Psoas muscle (tissue), 8 donors: ENCODE results near the gene ZNF26. TPM values are rescaled to one million over a fixed set of nuclear protein-coding genes. Genes with fewer than 3 reads are reported as not detected.

Source experiments
- ATAC-seq, 4 donors: fragments of 200-7000 bp; cut with Tn5 transposase; one replicate each; pipeline ENCODE4 v1.9.1; 2020; ENCODE audit warnings: moderate library complexity in 3 of 4, mild to moderate bottlenecking in 2 of 4
- DNase-seq, 2 donors: peaks; one replicate each; pipeline ENCODE4 v3.0.0-alpha.2; 2020
- H3K27ac ChIP-seq: fragments of 200-600 bp; one replicate; pipeline ENCODE4 v1.8.0; 2022
- H3K27me3 ChIP-seq, 3 donors: fragments of 200-600 bp in 1 of 3; one replicate each; pipeline versions ENCODE4 v1.6.1 to v1.8.0; 2013 to 2022; ENCODE audit warnings: low read length in 2 of 3, mild to moderate bottlenecking in 2 of 3, moderate library complexity in 1 of 3; ENCODE audit not compliant: insufficient read depth in 3 of 3
- H3K36me3 ChIP-seq, 2 donors: fragments of 200-600 bp in 1 of 2; one replicate each; pipeline versions ENCODE4 v1.6.1 to v1.8.0; 2013 to 2022; ENCODE audit warnings: low read depth in 1 of 2, mild to moderate bottlenecking in 1 of 2, moderate library complexity in 1 of 2; ENCODE audit not compliant: insufficient read depth in 1 of 2
- H3K4me1 ChIP-seq: fragments of 200-600 bp; one replicate; pipeline ENCODE4 v1.8.0; 2022
- H3K4me3 ChIP-seq: fragments of 200-600 bp; one replicate; pipeline ENCODE4 v1.8.0; 2022; ENCODE audit warnings: mild to moderate bottlenecking
- H3K9me3 ChIP-seq: fragments of 200-600 bp; one replicate; pipeline ENCODE4 v1.8.0; 2022
- WGBS, 3 donors: extraction: QIAGEN DNeasy Blood & Tissue Kit; methylation state at CpG; one replicate each; pipeline versions ENCODE4 v1.1.6 to v1.1.7; 2013; 5-methylcytosine and 5-hydroxymethylcytosine counted together
- intact Hi-C, 2 donors: fragments of 100-400 bp; cut with DNase I; formaldehyde crosslinking; loops; one replicate each; pipeline versions ENCODE4 v1.11.0 to v1.14.2; 2022
- polyA plus RNA-seq, 3 donors: library from polyadenylated mRNA; stranded (reverse); fragments of 200-250 nt; gene quantifications; one replicate each; pipeline ENCODE4 v1.2.3, GENCODE V29; 2013
- total RNA-seq, 4 donors: library from RNA; stranded (reverse); fragmentation: NEBNext Ultra II Directional in 2 of 4; extraction: Animal tissue kit (Norgen Biotek cat#: 25700) in 2 of 4; gene quantifications; one replicate each; pipeline versions ENCODE4 v1.2.1 to v1.2.4, GENCODE V29; 2021 to 2023
- TF ChIP-seq, protein P1 (sequence below): fragments of 200-600 bp; IDR thresholded peaks from one replicate; pipeline ENCODE4 v1.8.0; 2022; ENCODE audit warnings: antibody characterized with exemption
- donor health status: healthy with polysubstance abuse.
- donor health status: DM: no; HTN: no; CAD: no; lungs with moderate emphysema.
- donor health status: Bipolar disorder and iron deficiency.
- donor health status: healthy.
- donor health status: DM: yes; HTN: yes; CAD: no.
- donor health status: DM: no; HTN: no; CAD: no.
- donor health status: DM: no; HTN: no; CAD: no.
- donor health status: DM: yes; HTN: yes; CAD: no.

Gene ZNF26
- total and polyA plus RNA-seq, 7 donors: 1.4 to 4.0 (median 3.1) TPM

DNA sequence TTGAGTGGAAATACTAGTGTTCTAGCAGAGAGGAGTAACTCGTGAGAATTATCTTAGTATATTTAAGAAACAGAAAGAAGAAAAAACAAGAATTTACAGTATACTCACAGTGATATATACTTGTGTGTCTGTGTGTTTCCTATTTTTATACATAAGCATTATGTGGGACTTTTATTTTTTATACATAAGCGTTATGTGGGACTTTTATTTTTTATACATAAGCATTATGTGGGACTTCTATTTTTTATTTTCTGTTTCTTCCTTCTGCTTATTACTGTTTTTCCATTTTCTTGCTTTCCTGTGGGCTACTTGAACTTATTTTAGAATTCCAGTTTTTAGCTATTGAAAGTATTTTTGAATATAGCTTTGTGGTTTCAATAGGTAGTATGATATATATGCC is 87.7 kb downstream of the ZNF26 start:
- Histone ChIP-seq H3K9me3 (peaks cover 87% of the 10 kb centered on the region), H3K4me3 (no peak overlapping the region), H3K4me1 (no peaks in the 10 kb centered on the region), H3K36me3 (no peaks in the 10 kb centered on the region), H3K27me3 (peaks cover 0 to 2% (median 0%) of the 10 kb centered on the region in 3 donors), H3K27ac (no peak overlapping the region)
- TF ChIP-seq, protein P1, sequence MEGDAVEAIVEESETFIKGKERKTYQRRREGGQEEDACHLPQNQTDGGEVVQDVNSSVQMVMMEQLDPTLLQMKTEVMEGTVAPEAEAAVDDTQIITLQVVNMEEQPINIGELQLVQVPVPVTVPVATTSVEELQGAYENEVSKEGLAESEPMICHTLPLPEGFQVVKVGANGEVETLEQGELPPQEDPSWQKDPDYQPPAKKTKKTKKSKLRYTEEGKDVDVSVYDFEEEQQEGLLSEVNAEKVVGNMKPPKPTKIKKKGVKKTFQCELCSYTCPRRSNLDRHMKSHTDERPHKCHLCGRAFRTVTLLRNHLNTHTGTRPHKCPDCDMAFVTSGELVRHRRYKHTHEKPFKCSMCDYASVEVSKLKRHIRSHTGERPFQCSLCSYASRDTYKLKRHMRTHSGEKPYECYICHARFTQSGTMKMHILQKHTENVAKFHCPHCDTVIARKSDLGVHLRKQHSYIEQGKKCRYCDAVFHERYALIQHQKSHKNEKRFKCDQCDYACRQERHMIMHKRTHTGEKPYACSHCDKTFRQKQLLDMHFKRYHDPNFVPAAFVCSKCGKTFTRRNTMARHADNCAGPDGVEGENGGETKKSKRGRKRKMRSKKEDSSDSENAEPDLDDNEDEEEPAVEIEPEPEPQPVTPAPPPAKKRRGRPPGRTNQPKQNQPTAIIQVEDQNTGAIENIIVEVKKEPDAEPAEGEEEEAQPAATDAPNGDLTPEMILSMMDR: no peak
- DNase-seq (no peak), ATAC-seq (no peak)
- intact Hi-C loops: no loop called here
- WGBS, 3 donors: 84 to 88% (median 85%) methylated on average over 2 of the region's 2 CpGs

Other genes starting within 250 kb of the ZNF26 start
- gene ANKLE2, start 224.5 kb upstream of the ZNF26 start, total RNA-seq: 10 to 100 TPM; 25.0 to 56.2 (median 31.8) TPM
- 10 to 100 TPM; 24.1 to 43.5 (median 29.7) TPM for gene ANKLE2, start 224.5 kb upstream of the ZNF26 start, polyA plus RNA-seq
- 10 to 100 TPM; 25.2 to 40.8 (median 31.5) TPM for gene GOLGA3, start 157.5 kb upstream of the ZNF26 start, total RNA-seq
- 10 to 100 TPM in 2 of 3 donors, 1 to 10 TPM in 1; 7.5 to 32.6 (median 14.0) TPM for gene GOLGA3, start 157.5 kb upstream of the ZNF26 start, polyA plus RNA-seq
- 10 to 100 TPM in 2 of 4 donors, 1 to 10 TPM in 2; 7.9 to 13.8 (median 11.3) TPM for gene CHFR, start 98.8 kb upstream of the ZNF26 start, total RNA-seq
- 10 to 100 TPM in 1 of 3 donors, 1 to 10 TPM in 2; 7.0 to 15.0 (median 9.8) TPM for gene CHFR, start 98.8 kb upstream of the ZNF26 start, polyA plus RNA-seq
- 1 to 10 TPM; 6.6 to 8.8 (median 7.8) TPM for gene ZNF605, start 30.1 kb upstream of the ZNF26 start, total RNA-seq
- 1 to 10 TPM; 1.6 to 4.1 (median 2.5) TPM for gene ZNF605, start 30.1 kb upstream of the ZNF26 start, polyA plus RNA-seq
- gene ZNF84, start 51.1 kb downstream of the ZNF26 start, total RNA-seq: 10 to 100 TPM in 3 of 4 donors, 1 to 10 TPM in 1; 9.0 to 11.5 (median 10.5) TPM
- gene ZNF84, start 51.1 kb downstream of the ZNF26 start, polyA plus RNA-seq: 10 to 100 TPM in 1 of 3 donors, 1 to 10 TPM in 2; 2.8 to 23.7 (median 4.7) TPM
- gene ZNF140, start 94.6 kb downstream of the ZNF26 start, total RNA-seq: 1 to 10 TPM; 3.9 to 9.8 (median 7.5) TPM
- 10 to 100 TPM in 1 of 3 donors, 1 to 10 TPM in 2; 5.3 to 25.7 (median 6.6) TPM for gene ZNF140, start 94.6 kb downstream of the ZNF26 start, polyA plus RNA-seq
- gene ZNF891, start 143.9 kb downstream of the ZNF26 start, total RNA-seq: 1 to 10 TPM in 1 of 4 donors, under 1 TPM in 3; 0.69 to 1.1 (median 0.93) TPM
- 1 to 10 TPM in 1 of 3 donors, under 1 TPM in 2; 0.24 to 1.1 (median 0.31) TPM for gene ZNF891, start 143.9 kb downstream of the ZNF26 start, polyA plus RNA-seq
- gene ZNF10, start 144.3 kb downstream of the ZNF26 start, total RNA-seq: 1 to 10 TPM; 2.5 to 5.3 (median 3.3) TPM
- 1 to 10 TPM; 2.1 to 9.3 (median 3.0) TPM for gene ZNF10, start 144.3 kb downstream of the ZNF26 start, polyA plus RNA-seq
- 1 to 10 TPM; 3.5 to 6.4 (median 6.0) TPM for gene ZNF268, start 195.1 kb downstream of the ZNF26 start, total RNA-seq
- gene ZNF268, start 195.1 kb downstream of the ZNF26 start, polyA plus RNA-seq: 1 to 10 TPM; 1.1 to 6.4 (median 2.0) TPM
- not detected for gene ANHX, start 249.5 kb downstream of the ZNF26 start, total RNA-seq
- not detected for gene ANHX, start 249.5 kb downstream of the ZNF26 start, polyA plus RNA-seq